Ureter (tissue), 1 donor: ENCODE measurements around the gene RPL3. TPM values are rescaled to one million over a fixed set of nuclear protein-coding genes. Genes with fewer than 3 reads are reported as not detected.

Experiments
- DNase-seq: peaks from one replicate; pipeline ENCODE4 v3.0.0-alpha.2; 2020; ENCODE audit warnings: low spot score
- total RNA-seq: library from RNA; stranded (reverse); gene quantifications from one replicate; pipeline ENCODE4 v1.2.4, GENCODE V29; 2023
- donor health status: DM: yes; HTN: yes; CAD: no.

The RPL3 gene
- total RNA-seq, 1 donor from 2014 or later, result 2,529 TPM

GRCh38 chr22:39317084-39317774 is 2.2 kb downstream of the RPL3 start:
- DNase-seq, result no peak

GRCh38 chr22:39316440-39317083 is 2.9 kb downstream of the RPL3 start:
- peak; percentile 80 for DNase-seq

- no peak for DNase-seq
These were observed 4.0 kb downstream of the RPL3 start for GRCh38 chr22:39315389-39315788.

- DNase-seq, result no peak
These were observed 5.0 kb downstream of the RPL3 start for GRCh38 chr22:39314251-39314971.

- no peak for DNase-seq
These were observed 6.0 kb downstream of the RPL3 start for GRCh38 chr22:39313258-39314001.

- DNase-seq, result no peak
These were observed 7.0 kb downstream of the RPL3 start for GRCh38 chr22:39312410-39312809.

GRCh38 chr22:39311592-39312400 is 7.6 kb downstream of the RPL3 start:
- DNase-seq, result no peak

GRCh38 chr22:39309881-39310714 is 9.3 kb downstream of the RPL3 start:
- no peak for DNase-seq

GRCh38 chr22:39309364-39309861 is 10.0 kb downstream of the RPL3 start:
- no peak for DNase-seq

GRCh38 chr22:39308614-39309363 is 10.6 kb downstream of the RPL3 start:
- DNase-seq, result no peak

GRCh38 chr22:39306456-39307361 is 12.7 kb downstream of the RPL3 start:
- DNase-seq, result no peak

GRCh38 chr22:39303892-39304671 is 15.3 kb downstream of the RPL3 start:
- DNase-seq, result no peak

- DNase-seq, result no peak
These were observed 16.1 kb downstream of the RPL3 start for GRCh38 chr22:39303358-39303757.

- DNase-seq, result no peak
These were observed 16.9 kb downstream of the RPL3 start for GRCh38 chr22:39302431-39302960.

GRCh38 chr22:39301926-39302325 is 17.5 kb downstream of the RPL3 start:
- DNase-seq, result no peak

GRCh38 chr22:39301108-39301507 is 18.3 kb downstream of the RPL3 start:
- no peak for DNase-seq

- DNase-seq, result no peak
These were observed 19.1 kb downstream of the RPL3 start for GRCh38 chr22:39300186-39300830.
